ENCODE measurements around the gene NXT1.

Gene NXT1

DNA sequence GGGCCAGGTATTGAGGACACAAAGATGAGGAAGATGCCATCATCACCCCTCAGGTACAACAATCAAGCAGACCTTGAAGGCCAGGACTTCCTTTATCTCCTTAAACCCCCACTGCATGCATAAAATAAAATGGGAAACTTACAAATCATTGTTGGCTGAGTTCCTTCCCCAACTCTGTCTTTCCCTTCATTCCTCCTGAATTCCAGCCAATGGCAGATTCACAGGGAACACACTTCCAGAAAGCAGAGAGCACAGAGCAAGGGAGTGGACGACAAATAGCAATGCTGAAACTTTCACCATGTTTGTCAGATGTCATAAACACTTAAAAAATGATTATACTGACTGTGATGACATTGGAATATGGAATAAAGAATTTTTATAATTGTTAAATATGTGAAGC lies 37.3 kb upstream of the NXT1 start:
- no peak overlapping the region for H3K4me3 ChIP-seq (ENCODE audit: low read depth in 1 of 2, low read length in 2 of 2)
- H2AFZ ChIP-seq (ENCODE audit: low read depth, low read length) = no peak overlapping the region
- TF ChIP-seq, protein P1, sequence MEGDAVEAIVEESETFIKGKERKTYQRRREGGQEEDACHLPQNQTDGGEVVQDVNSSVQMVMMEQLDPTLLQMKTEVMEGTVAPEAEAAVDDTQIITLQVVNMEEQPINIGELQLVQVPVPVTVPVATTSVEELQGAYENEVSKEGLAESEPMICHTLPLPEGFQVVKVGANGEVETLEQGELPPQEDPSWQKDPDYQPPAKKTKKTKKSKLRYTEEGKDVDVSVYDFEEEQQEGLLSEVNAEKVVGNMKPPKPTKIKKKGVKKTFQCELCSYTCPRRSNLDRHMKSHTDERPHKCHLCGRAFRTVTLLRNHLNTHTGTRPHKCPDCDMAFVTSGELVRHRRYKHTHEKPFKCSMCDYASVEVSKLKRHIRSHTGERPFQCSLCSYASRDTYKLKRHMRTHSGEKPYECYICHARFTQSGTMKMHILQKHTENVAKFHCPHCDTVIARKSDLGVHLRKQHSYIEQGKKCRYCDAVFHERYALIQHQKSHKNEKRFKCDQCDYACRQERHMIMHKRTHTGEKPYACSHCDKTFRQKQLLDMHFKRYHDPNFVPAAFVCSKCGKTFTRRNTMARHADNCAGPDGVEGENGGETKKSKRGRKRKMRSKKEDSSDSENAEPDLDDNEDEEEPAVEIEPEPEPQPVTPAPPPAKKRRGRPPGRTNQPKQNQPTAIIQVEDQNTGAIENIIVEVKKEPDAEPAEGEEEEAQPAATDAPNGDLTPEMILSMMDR (IDR thresholded peaks at IDR 0.05; ENCODE audit: borderline replicate concordance, extremely low read depth, low read length, poor library complexity, severe bottlenecking) = no peak
- no peak for TF ChIP-seq EZH2 (IDR thresholded peaks at IDR 0.05; ENCODE audit: borderline replicate concordance, low read depth, low read length, severe bottlenecking)
- no peaks in the 10 kb centered on the region for H3K79me2 ChIP-seq (ENCODE audit: insufficient read depth, low read length)
- no peaks in the 10 kb centered on the region for H3K27me3 ChIP-seq (ENCODE audit: insufficient read depth, low read length, poor library complexity)
- no peak overlapping the region for H3K9ac ChIP-seq (ENCODE audit: low read depth, low read length)
- H3K4me2 ChIP-seq (ENCODE audit: insufficient read depth, low read length) = no peak overlapping the region
- DNase-seq = no peak
- ATAC-seq (ENCODE audit: insufficient read depth, low read depth) = no peak
- H3K36me3 ChIP-seq (ENCODE audit: insufficient read depth, low read length) = no peaks in the 10 kb centered on the region
- no peaks in the 10 kb centered on the region for H3K4me1 ChIP-seq (ENCODE audit: insufficient read depth, low read length)
- no peaks in the 10 kb centered on the region for H3K9me3 ChIP-seq (ENCODE audit: insufficient read depth, low read length, severe bottlenecking)
- no peak overlapping the region for H3K27ac ChIP-seq (ENCODE audit: low read length)
- H4K20me1 ChIP-seq (ENCODE audit: insufficient read depth, low read length) = no peaks in the 10 kb centered on the region

DNA sequence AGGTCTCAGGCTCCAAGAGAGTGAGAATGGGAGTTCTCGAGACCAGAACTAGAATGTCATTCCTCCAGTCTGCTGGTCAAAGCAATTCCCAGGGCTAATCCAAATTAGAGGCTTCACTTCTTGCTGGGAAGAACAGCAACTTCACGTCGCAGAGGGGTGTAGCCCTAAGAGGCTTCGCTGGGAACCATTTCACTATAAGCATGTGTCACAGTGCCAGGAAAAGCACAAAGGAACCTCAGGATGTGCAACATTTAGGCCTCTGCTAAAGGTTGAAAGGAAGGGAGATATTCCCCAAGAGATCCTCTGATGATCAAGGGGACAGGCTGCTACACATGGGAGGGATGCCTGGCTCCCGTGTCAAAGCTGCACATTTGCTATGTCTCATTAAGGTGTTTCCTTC lies 35.9 kb upstream of the NXT1 start:
- ATAC-seq (ENCODE audit: insufficient read depth, low read depth) = no peak
- H3K9ac ChIP-seq (ENCODE audit: low read depth, low read length) = no peak overlapping the region
- TF ChIP-seq, protein P1 (IDR thresholded peaks at IDR 0.05; ENCODE audit: borderline replicate concordance, extremely low read depth, low read length, poor library complexity, severe bottlenecking) = no peak
- TF ChIP-seq EZH2 (IDR thresholded peaks at IDR 0.05; ENCODE audit: borderline replicate concordance, low read depth, low read length, severe bottlenecking) = no peak
- H2AFZ ChIP-seq (ENCODE audit: low read depth, low read length) = no peak overlapping the region
- DNase-seq = no peak
- H3K27me3 ChIP-seq (ENCODE audit: insufficient read depth, low read length, poor library complexity) = no peaks in the 10 kb centered on the region
- H3K4me2 ChIP-seq (ENCODE audit: insufficient read depth, low read length) = no peak overlapping the region
- H3K27ac ChIP-seq (ENCODE audit: low read length) = no peak overlapping the region
- no peaks in the 10 kb centered on the region for H3K9me3 ChIP-seq (ENCODE audit: insufficient read depth, low read length, severe bottlenecking)
- no peaks in the 10 kb centered on the region for H3K36me3 ChIP-seq (ENCODE audit: insufficient read depth, low read length)
- no peaks in the 10 kb centered on the region for H4K20me1 ChIP-seq (ENCODE audit: insufficient read depth, low read length)
- H3K4me3 ChIP-seq (ENCODE audit: low read depth in 1 of 2, low read length in 2 of 2) = no peak overlapping the region
- no peaks in the 10 kb centered on the region for H3K79me2 ChIP-seq (ENCODE audit: insufficient read depth, low read length)
- no peaks in the 10 kb centered on the region for H3K4me1 ChIP-seq (ENCODE audit: insufficient read depth, low read length)

DNA sequence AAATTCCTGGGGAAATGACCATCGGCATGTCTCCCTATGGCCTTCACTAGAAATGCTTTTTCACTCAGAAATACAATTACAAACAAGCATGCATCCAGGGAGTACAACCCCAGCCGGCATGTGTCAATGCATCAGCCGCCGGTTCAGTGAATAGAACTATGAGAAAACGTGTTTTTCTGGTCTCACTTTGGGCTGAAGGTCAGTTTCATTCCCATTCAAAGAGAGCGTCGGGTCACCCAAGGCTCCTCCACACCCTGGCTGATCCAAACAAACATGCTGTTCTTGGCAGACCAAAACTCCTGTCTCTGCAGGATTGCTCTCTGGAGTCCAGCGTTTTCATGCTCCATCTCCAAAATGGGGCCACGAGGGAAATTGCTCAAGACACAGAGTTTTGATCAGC lies 35.5 kb upstream of the NXT1 start:
- H4K20me1 ChIP-seq (ENCODE audit: insufficient read depth, low read length) = no peaks in the 10 kb centered on the region
- ATAC-seq (ENCODE audit: insufficient read depth, low read depth) = no peak
- no peaks in the 10 kb centered on the region for H3K36me3 ChIP-seq (ENCODE audit: insufficient read depth, low read length)
- H2AFZ ChIP-seq (ENCODE audit: low read depth, low read length) = no peak overlapping the region
- H3K4me2 ChIP-seq (ENCODE audit: insufficient read depth, low read length) = no peak overlapping the region
- H3K27ac ChIP-seq (ENCODE audit: low read length) = no peak overlapping the region
- H3K9ac ChIP-seq (ENCODE audit: low read depth, low read length) = no peak overlapping the region
- no peaks in the 10 kb centered on the region for H3K79me2 ChIP-seq (ENCODE audit: insufficient read depth, low read length)
- no peak for DNase-seq
- H3K9me3 ChIP-seq (ENCODE audit: insufficient read depth, low read length, severe bottlenecking) = no peaks in the 10 kb centered on the region
- no peak overlapping the region for H3K4me3 ChIP-seq (ENCODE audit: low read depth in 1 of 2, low read length in 2 of 2)
- TF ChIP-seq EZH2 (IDR thresholded peaks at IDR 0.05; ENCODE audit: borderline replicate concordance, low read depth, low read length, severe bottlenecking) = no peak
- TF ChIP-seq, protein P1 (IDR thresholded peaks at IDR 0.05; ENCODE audit: borderline replicate concordance, extremely low read depth, low read length, poor library complexity, severe bottlenecking) = no peak
- H3K27me3 ChIP-seq (ENCODE audit: insufficient read depth, low read length, poor library complexity) = no peaks in the 10 kb centered on the region
- no peaks in the 10 kb centered on the region for H3K4me1 ChIP-seq (ENCODE audit: insufficient read depth, low read length)

DNA sequence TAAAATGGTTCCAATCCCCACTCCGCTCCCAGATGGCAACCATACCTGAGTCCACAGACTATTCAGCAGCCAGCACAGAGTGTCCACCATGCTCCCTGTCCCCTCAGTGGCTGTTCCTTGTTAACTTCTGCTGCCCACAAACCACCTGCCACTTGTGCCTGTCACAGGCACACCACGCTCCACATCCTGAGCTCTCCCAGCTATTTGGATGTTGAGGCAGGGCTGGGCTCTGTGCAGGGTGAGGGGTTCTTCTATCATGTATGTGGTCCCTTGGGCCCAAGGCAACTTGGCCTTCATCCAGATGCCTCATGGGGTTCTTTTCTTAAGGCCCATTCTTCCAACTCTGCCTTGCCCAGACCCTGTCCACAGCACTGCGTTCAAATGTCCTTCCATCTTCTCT lies 34.0 kb upstream of the NXT1 start:
- no peak for TF ChIP-seq EZH2 (IDR thresholded peaks at IDR 0.05; ENCODE audit: borderline replicate concordance, low read depth, low read length, severe bottlenecking)
- TF ChIP-seq, protein P1 (IDR thresholded peaks at IDR 0.05; ENCODE audit: borderline replicate concordance, extremely low read depth, low read length, poor library complexity, severe bottlenecking) = no peak
- ATAC-seq (ENCODE audit: insufficient read depth, low read depth) = peak; percentile 22; the same call in 1 of the 3 replicates
- no peaks in the 10 kb centered on the region for H4K20me1 ChIP-seq (ENCODE audit: insufficient read depth, low read length)

More for the DNA sequence above, 34.0 kb upstream of the NXT1 start:
- Histone ChIP-seq H3K4me3 (ENCODE audit: low read depth in 1 of 2, low read length in 2 of 2) (no peak overlapping the region), H3K9me3 (ENCODE audit: insufficient read depth, low read length, severe bottlenecking) (peaks cover 3% of the 10 kb centered on the region), H3K79me2 (ENCODE audit: insufficient read depth, low read length) (no peaks in the 10 kb centered on the region), H3K27me3 (ENCODE audit: insufficient read depth, low read length, poor library complexity) (no peaks in the 10 kb centered on the region), H3K36me3 (ENCODE audit: insufficient read depth, low read length) (no peaks in the 10 kb centered on the region), H3K4me2 (ENCODE audit: insufficient read depth, low read length) (no peak overlapping the region), H3K4me1 (ENCODE audit: insufficient read depth, low read length) (no peaks in the 10 kb centered on the region), H2AFZ (ENCODE audit: low read depth, low read length) (no peak overlapping the region), H3K9ac (ENCODE audit: low read depth, low read length) (no peak overlapping the region), H3K27ac (ENCODE audit: low read length) (no peak overlapping the region)
- DNase-seq = no peak

Data from DND-41 (cell line).